Measurements from ENCODE around the gene SIPA1L3.

DNA sequence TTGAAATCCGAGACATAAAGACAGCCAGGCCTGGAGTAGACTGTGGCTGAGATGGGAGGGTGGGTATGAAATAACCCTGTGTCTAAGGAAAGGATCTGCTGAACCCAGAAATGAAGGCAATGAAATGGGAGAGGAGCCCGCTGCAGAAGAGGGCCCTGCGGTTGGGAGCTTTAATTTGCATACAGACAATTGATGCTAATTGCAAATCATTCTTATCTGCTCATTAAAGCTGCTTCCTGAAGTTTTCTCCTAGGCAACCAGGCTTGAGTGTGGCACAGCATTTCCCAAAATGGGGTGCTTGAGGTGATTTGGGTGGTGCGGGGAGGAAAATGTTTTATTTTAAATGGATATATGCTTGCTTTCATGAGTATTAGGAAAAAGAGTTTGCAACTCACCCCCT lies 261.6 kb downstream of the SIPA1L3 start:
- TF ChIP-seq, protein P1, sequence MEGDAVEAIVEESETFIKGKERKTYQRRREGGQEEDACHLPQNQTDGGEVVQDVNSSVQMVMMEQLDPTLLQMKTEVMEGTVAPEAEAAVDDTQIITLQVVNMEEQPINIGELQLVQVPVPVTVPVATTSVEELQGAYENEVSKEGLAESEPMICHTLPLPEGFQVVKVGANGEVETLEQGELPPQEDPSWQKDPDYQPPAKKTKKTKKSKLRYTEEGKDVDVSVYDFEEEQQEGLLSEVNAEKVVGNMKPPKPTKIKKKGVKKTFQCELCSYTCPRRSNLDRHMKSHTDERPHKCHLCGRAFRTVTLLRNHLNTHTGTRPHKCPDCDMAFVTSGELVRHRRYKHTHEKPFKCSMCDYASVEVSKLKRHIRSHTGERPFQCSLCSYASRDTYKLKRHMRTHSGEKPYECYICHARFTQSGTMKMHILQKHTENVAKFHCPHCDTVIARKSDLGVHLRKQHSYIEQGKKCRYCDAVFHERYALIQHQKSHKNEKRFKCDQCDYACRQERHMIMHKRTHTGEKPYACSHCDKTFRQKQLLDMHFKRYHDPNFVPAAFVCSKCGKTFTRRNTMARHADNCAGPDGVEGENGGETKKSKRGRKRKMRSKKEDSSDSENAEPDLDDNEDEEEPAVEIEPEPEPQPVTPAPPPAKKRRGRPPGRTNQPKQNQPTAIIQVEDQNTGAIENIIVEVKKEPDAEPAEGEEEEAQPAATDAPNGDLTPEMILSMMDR (CRISPR knock-in tag; IDR thresholded peaks at IDR 0.05): no peak
- no peak for TF ChIP-seq ATAD3A (CRISPR knock-in tag; IDR thresholded peaks at IDR 0.05)
- no peak for TF ChIP-seq ASH2L (IDR thresholded peaks at IDR 0.05; ENCODE audit: insufficient read length, low read depth, low read length)
- TF ChIP-seq ELF1 (CRISPR knock-in tag; IDR thresholded peaks at IDR 0.05): no peak
